GM21381 (cell line): ENCODE measurements around the gene PSME2.

Experiments
- ATAC-seq: cut with Tn5 transposase; IDR thresholded peaks from one replicate; pipeline ENCODE4 v1.9.1; 2021; ENCODE audit warnings: mild to moderate bottlenecking, moderate library complexity; ENCODE audit not compliant: unreplicated experiment

The PSME2 gene

GRCh38 chr14:24146453-24146977 lies at the start of gene PSME2:
TSS of gene PSME2 (minus strand) at chr14:24146610. CDS start at chr14:24146581, 29 bp downstream.
- peak; percentile 59 for ATAC-seq

- peak; percentile 85 for ATAC-seq
These were observed 49.0 kb upstream of the PSME2 start, which contains the start of gene TM9SF1 for GRCh38 chr14:24195186-24196070. TSS of gene TM9SF1 (minus strand) at chr14:24195441. CDS start at chr14:24195019, 422 bp downstream.

DNA sequence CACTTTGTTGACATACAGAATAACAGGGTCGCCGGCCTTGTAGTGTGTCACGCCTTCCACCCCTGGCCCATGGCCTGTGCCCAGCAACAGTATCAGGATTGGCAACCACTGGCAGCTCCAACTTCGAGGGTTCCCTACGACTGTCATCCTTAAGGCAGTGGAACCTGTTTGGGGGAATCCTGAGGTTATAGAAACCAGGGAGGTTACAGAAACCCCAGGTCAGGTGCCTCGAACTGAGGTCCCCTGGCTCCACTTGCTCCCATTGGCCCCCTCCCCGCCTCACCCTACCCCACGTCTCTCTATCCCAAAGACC lies 48.4 kb upstream of the PSME2 start:
- ATAC-seq: no peak

- no peak for ATAC-seq
These were observed 47.9 kb upstream of the PSME2 start for GRCh38 chr14:24194186-24194872.

DNA sequence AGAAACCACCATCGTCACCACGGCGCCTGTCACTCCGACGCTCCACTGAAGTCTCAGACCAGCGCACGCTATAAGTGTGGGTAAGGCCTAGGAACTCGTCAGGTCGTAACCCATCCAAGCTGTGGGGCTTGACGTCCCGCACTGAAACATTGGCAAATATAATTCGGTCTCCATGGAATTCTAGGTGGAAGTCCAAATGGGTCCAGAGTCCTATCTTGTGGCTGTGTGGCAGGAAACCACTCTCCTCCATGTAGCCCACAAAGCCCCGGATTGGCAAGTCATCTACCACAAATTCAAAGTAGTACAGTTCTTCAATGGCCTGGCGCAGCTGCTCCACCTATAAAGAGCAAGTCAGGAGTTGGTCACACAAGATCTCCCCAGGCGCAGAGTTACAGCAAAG lies 46.5 kb upstream of the PSME2 start:
- no peak for ATAC-seq

GRCh38 chr14:24190416-24190815 lies 44.0 kb upstream of the PSME2 start:
- no peak for ATAC-seq

- no peak for ATAC-seq
These were observed 43.0 kb upstream of the PSME2 start for GRCh38 chr14:24189460-24189859.

- ATAC-seq: no peak
These were observed 42.6 kb upstream of the PSME2 start for GRCh38 chr14:24189059-24189375.

- peak; percentile 88 for ATAC-seq
These were observed 42.0 kb upstream of the PSME2 start, which contains the start of gene IPO4 for GRCh38 chr14:24188251-24189058. TSS of gene IPO4 (minus strand) at chr14:24188816. CDS start at chr14:24188787, 29 bp downstream.

GRCh38 chr14:24187539-24187915 lies 41.1 kb upstream of the PSME2 start:
- ATAC-seq: no peak

DNA sequence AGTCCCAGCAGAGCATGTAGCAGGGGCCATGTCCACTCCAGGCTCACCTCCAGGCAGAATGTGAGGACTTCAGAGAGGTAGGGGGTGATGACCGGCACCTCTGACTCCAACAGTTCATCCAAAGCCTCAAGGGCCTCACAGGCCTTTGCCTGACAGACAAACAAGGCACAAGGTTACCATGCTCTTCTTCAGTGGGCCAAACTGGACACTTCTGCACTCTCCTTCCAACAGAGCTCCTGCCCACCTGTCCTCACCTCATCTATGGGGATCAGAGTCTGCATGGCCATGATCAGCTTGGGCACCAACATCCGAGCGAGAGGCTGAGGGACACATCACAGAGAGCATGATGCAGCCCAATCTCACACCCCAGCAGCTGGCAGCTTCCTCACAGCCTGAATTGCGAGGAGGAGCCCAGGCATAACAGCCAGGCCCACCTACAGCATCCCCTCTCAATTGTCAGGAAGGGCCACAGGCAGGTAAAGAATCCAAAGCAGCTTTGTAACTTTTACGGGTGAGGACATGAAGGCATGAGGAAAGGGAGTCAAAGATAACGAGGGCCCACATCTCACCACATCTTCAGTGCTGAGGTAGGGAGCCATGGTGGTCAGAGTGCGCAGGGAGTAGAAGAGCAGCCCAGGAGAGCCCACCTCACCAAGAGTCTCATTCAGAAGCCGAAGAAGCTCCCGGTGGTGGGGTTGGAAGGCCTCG lies 40.6 kb upstream of the PSME2 start:
- ATAC-seq: no peak

GRCh38 chr14:24185741-24186140 lies 39.3 kb upstream of the PSME2 start:
- ATAC-seq: no peak

DNA sequence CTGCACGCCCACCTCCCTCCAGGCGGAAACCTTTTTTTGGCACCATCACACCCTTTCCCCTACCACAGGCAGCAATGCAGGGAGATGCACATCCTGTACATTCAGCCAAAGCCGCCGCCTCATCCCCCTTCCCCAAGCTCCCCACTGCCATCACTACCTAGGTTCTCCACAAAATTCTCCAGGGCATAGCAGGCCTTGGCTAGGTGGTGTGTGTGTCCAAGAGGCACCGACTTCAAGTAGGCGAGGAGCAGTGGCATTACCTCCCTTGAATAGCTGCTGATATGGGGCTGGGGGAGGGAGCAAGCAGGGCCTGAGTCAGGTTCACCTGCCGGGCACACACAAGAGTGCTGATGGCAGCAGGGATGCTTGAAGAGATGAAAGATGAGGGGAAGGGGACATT lies 38.6 kb upstream of the PSME2 start:
- ATAC-seq: no peak

- no peak for ATAC-seq
These were observed 37.9 kb upstream of the PSME2 start for GRCh38 chr14:24184104-24184970.

- no peak for ATAC-seq
These were observed 36.6 kb upstream of the PSME2 start for GRCh38 chr14:24183014-24183481.

DNA sequence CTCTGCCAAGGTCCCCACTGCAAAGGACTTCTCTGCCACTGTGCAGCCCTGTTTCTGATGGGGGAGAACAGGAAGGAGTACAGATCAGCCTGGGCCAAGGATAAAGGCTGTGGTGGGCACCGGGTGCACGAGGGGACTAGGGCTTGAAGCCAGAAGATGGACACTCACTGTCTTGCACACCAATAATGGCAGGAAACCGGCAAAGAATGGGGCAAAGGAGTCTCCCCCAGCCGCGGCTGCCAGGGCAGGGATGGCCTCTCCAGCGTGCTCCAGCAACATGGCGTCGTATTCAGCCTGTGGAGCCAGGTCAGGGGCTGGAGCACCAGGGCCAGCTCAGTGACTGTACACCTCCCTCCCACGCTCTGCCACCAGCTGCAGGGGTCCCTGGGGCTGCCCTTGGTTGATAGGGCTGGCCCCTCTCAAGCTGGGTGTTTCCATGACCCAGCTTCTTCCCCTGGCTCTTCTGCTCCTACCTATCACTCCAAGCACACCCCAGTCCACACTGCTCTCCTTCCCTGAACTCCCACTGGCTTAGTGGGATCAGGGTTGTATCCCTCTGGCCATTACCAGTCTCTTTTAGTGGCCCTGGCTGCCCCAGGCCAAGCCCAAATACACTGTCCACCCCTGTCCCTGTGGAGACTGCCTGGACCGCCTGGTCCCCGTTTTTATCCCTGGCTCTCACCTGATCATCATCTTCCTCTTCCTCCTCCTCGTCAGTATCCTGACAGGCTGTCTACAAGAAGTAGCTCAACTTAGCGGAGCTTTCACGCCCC lies 35.9 kb upstream of the PSME2 start:
- no peak for ATAC-seq

- ATAC-seq: no peak
These were observed 35.1 kb upstream of the PSME2 start for GRCh38 chr14:24181371-24182077.
